ENCODE measurements around the gene CCZ1. TPM values are rescaled to one million over a fixed set of nuclear protein-coding genes. Genes with fewer than 3 reads are reported as not detected.
"Not testable (repeated sequence)": the region's sequence is repeated elsewhere in the genome, so short reads cannot be mapped to it uniquely, and the experiment has no call there.

CCZ1 gene
- total and polyA plus RNA-seq, 10 of the 15 experiments (the other 5 are each of a cell fraction or from before 2014, with no cell fraction given): 26.6 to 109 (median 66.3) TPM

DNA sequence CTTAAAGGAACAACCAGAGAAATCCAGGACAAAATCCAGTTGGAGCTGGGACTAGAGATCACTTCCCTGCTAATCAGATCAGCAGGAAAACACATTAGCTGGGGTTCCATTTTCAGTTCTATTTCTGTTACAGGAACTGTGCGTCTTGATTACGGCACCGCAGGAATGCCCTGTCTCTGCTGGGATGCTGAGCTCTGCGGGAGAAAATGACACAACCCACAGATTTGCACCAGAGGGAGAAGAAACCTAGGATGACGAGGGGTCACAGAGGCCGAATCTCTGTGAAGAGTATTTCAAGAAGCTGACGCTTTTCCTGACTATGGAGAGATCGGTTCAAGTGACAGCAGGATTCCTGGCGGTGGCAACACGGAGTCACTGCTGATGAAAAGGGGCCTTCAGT lies 31.8 kb downstream of the CCZ1 start:
- ATAC-seq; RAD21 ChIA-PET (ENCODE audit: unreplicated experiment); H3K4me1 ChIP-seq (ENCODE audit: control insufficient read depth, insufficient read depth, low read length); in situ Hi-C loops (cut with MboI); H4K20me1 ChIP-seq (ENCODE audit: control insufficient read depth, insufficient read depth); BruUV-seq (replicated peaks); POLR2A ChIA-PET; H3K27ac ChIP-seq (ENCODE audit: control insufficient read depth, insufficient read depth); H2AFZ ChIP-seq (ENCODE audit: control insufficient read depth, low read depth, low read length); SMC1A ChIA-PET (ENCODE audit: uncharacterized antibody, unreplicated experiment); FAIRE-seq; H3K79me2 ChIP-seq (ENCODE audit: control insufficient read depth, insufficient read depth, low read length); H3K36me3 ChIP-seq (ENCODE audit: control insufficient read depth in 2 of 2, insufficient read depth in 2 of 2, low read length in 1 of 2); DNase-seq (ENCODE audit: low read depth, low spot score); intact Hi-C loops (cut with micrococcal nuclease; ENCODE audit: unreplicated experiment); H3K4me2 ChIP-seq (ENCODE audit: control insufficient read depth, insufficient read depth); CTCF ChIA-PET; H3K9me3 ChIP-seq (replicated peaks; ENCODE audit: control insufficient read depth, insufficient read depth, low read length); H3K4me3 ChIP-seq; H3K9ac ChIP-seq (ENCODE audit: control insufficient read depth, insufficient read depth, low read length); H3K27me3 ChIP-seq (replicated peaks in 1 of 2; ENCODE audit: control insufficient read depth in 2 of 2, insufficient read depth in 2 of 2, low read length in 1 of 2): not testable (repeated sequence)
- no CpG with 5 or more reads among the region's 10 CpGs for WGBS (ENCODE audit: insufficient coverage, insufficient replicate concordance, low lambda C conversion rate, missing lambda C conversion rate)

DNA sequence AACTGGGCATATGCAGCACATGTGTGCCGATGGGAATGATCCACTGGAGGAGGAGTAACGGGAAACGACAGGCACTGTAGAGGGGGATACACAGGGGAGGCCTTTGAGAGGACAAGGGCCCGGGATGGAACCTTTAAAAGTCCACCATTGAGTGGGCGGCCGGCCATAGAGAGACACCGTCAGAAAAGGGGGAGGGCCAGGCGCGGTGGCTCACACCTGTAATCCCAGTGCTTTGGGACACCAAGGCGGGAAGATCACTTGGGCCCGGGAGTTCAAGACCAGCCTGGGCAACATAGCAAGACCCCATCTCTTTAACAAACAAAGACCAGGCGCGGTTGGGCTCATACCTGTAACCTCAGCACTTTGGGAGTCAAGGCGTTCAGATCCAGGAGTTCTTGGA lies 32.7 kb downstream of the CCZ1 start:
- POLR2A ChIA-PET; H3K4me3 ChIP-seq; H3K36me3 ChIP-seq (ENCODE audit: control insufficient read depth in 2 of 2, insufficient read depth in 2 of 2, low read length in 1 of 2); in situ Hi-C loops (cut with MboI); CTCF ChIA-PET; H3K4me1 ChIP-seq (ENCODE audit: control insufficient read depth, insufficient read depth, low read length); H3K79me2 ChIP-seq (ENCODE audit: control insufficient read depth, insufficient read depth, low read length); FAIRE-seq; H4K20me1 ChIP-seq (ENCODE audit: control insufficient read depth, insufficient read depth); DNase-seq (ENCODE audit: low read depth, low spot score); ATAC-seq; RAD21 ChIA-PET (ENCODE audit: unreplicated experiment); H3K27ac ChIP-seq (ENCODE audit: control insufficient read depth, insufficient read depth); H3K27me3 ChIP-seq (replicated peaks in 1 of 2; ENCODE audit: control insufficient read depth in 2 of 2, insufficient read depth in 2 of 2, low read length in 1 of 2); H3K4me2 ChIP-seq (ENCODE audit: control insufficient read depth, insufficient read depth); intact Hi-C loops (cut with micrococcal nuclease; ENCODE audit: unreplicated experiment); H3K9ac ChIP-seq (ENCODE audit: control insufficient read depth, insufficient read depth, low read length); H2AFZ ChIP-seq (ENCODE audit: control insufficient read depth, low read depth, low read length); SMC1A ChIA-PET (ENCODE audit: uncharacterized antibody, unreplicated experiment); H3K9me3 ChIP-seq (replicated peaks; ENCODE audit: control insufficient read depth, insufficient read depth, low read length); BruUV-seq (replicated peaks): not testable (repeated sequence)
- 96% methylated on average over 14 of the region's 14 CpGs for WGBS (ENCODE audit: insufficient coverage, insufficient replicate concordance, low lambda C conversion rate, missing lambda C conversion rate)

Data from GM12878 (cell line).